K562 (cell line): ENCODE results near the gene ATG4D. TPM values are rescaled to one million over a fixed set of nuclear protein-coding genes. Genes with fewer than 3 reads are reported as not detected.

Experiments used
- ATAC-seq: fragments of 200-7000 bp; cut with Tn5 transposase; 3 replicates; pipeline ENCODE4 v1.9.1; 2020; ENCODE audit warnings: moderate library complexity
- BruUV-seq: library from RNA; stranded (reverse); fragments of 400-500 nt; replicated peaks from 2 replicates; lab custom pipeline; 2021; lab: Mats Ljungman, UMichigan
- CTCF ChIA-PET: fragments of 300-600 bp; formaldehyde crosslinking; extraction: SDS; loops from one replicate; lab custom pipeline; 2021; ENCODE audit warnings: low intra/inter-chr PET ratio; lab: Yijun Ruan, JAX
- POLR2A ChIA-PET: fragments of 300-600, 350-650 bp; sonication (Branson Sonifier 250); formaldehyde crosslinking; extraction: SDS; loops from one replicate; lab custom pipeline; 2021; ENCODE audit warnings: antibody characterized with exemption, inconsistent platforms; lab: Yijun Ruan, JAX
- DNase-seq, 4 experiments: peaks; one replicate each; pipeline versions ENCODE4 v3.0.0 to v3.0.0-alpha.2; 2011 to 2018; ENCODE audit warnings: low spot score in 3 of 4, mixed read lengths in 3 of 4; ENCODE audit errors: extremely low read depth in 1 of 4
- FAIRE-seq: peaks from 2 replicates; lab custom pipeline; 2011; peaks lifted over from hg19 to GRCh38; lab: Jason Lieb, UNC
- H2AFZ ChIP-seq: 2 replicates; pipeline ENCODE4 v1.6.0; 2011; ENCODE audit warnings: low read depth, low read length, control low read depth, inconsistent platforms
- H3K27ac ChIP-seq: fragments of 200-600 bp; 3 replicates; pipeline ENCODE4 v1.8.0; 2011; ENCODE audit warnings: low read depth, mild to moderate bottlenecking, control low read depth, inconsistent platforms, low read length, moderate library complexity, mixed read lengths; ENCODE audit errors: extremely low read depth
- H3K27me3 ChIP-seq, 2 experiments: fragments of 300-600 bp in 1 of 2; 2 replicates in 1 of 2; 3 replicates in 1 of 2; pipeline versions ENCODE4 v1.6.0 to v1.8.0; 2011; ENCODE audit warnings: inconsistent platforms in 2 of 2, low read length in 2 of 2, mild to moderate bottlenecking in 1 of 2, mixed read lengths in 1 of 2, moderate library complexity in 1 of 2; ENCODE audit not compliant: control insufficient read depth in 2 of 2, insufficient read depth in 2 of 2
- H3K36me3 ChIP-seq: fragments of 300-600 bp; 3 replicates; pipeline ENCODE4 v1.8.0; 2011; ENCODE audit warnings: mild to moderate bottlenecking, low read length, inconsistent platforms; ENCODE audit not compliant: control insufficient read depth, insufficient read depth
- H3K4me1 ChIP-seq, 2 experiments: fragments of 200-600 bp in 1 of 2; replicated peaks in 1 of 2; 2 replicates in 1 of 2; 3 replicates in 1 of 2; pipeline versions ENCODE4 v1.5.1 to v1.8.0; 2011; ENCODE audit warnings: inconsistent platforms in 2 of 2, low read length in 2 of 2, mild to moderate bottlenecking in 1 of 2, mixed read lengths in 1 of 2, moderate library complexity in 1 of 2; ENCODE audit not compliant: control insufficient read depth in 2 of 2, insufficient read depth in 2 of 2
- H3K4me2 ChIP-seq: 2 replicates; pipeline ENCODE4 v1.6.1; 2011; ENCODE audit warnings: low read length, control low read depth, inconsistent platforms, mixed read lengths; ENCODE audit not compliant: insufficient read depth
- H3K4me3 ChIP-seq: fragments of 200-600 bp; sonication (generic), shearing (Covaris generic); 2 replicates; pipeline ENCODE4 v1.5.1; 2016; ENCODE audit warnings: control low read depth, inconsistent platforms
- H3K79me2 ChIP-seq: fragments of 200-600 bp; 3 replicates; pipeline ENCODE4 v1.8.0; 2011; ENCODE audit warnings: low read length, inconsistent platforms; ENCODE audit not compliant: control insufficient read depth, insufficient read depth
- H3K9ac ChIP-seq, 2 experiments: 2 replicates each; pipeline versions ENCODE4 v1.6.0 to v1.6.1; 2011; ENCODE audit warnings: low read depth in 2 of 2, low read length in 2 of 2, control low read depth in 1 of 2, inconsistent platforms in 1 of 2, mild to moderate bottlenecking in 1 of 2, mixed read lengths in 1 of 2; ENCODE audit not compliant: insufficient read depth in 1 of 2
- H3K9me1 ChIP-seq: one replicate; pipeline ENCODE4 v1.6.0; 2011; ENCODE audit warnings: inconsistent platforms, mild to moderate bottlenecking, low read length, moderate library complexity; ENCODE audit not compliant: control insufficient read depth, insufficient read depth
- H3K9me3 ChIP-seq: replicated peaks from 2 replicates; pipeline ENCODE4 v1.5.1; 2011; ENCODE audit warnings: low read depth, low read length, inconsistent platforms; ENCODE audit not compliant: control insufficient read depth, insufficient read depth
- H4K20me1 ChIP-seq: replicated peaks from 2 replicates; pipeline ENCODE4 v1.6.1; 2011; ENCODE audit warnings: low read length, inconsistent platforms, mixed read lengths; ENCODE audit not compliant: control insufficient read depth, insufficient read depth
- CAMTA2 ChIP-seq: fragments of 250-450 bp; sonication (Bioruptor Pico); conservative IDR thresholded peaks from 2 replicates; pipeline ENCODE4 v1.5.1; 2022
- CBX5 ChIP-seq: IDR thresholded peaks from 2 replicates; pipeline ENCODE4 v1.6.1; 2014; ENCODE audit warnings: low read depth, borderline replicate concordance
- CGGBP1 ChIP-seq: fragments of 250-450 bp; sonication (Bioruptor Pico); IDR thresholded peaks from 2 replicates; pipeline ENCODE4 v1.9.0; 2021; ENCODE audit warnings: mild to moderate bottlenecking
- CXXC5 ChIP-seq: fragments of 250-450 bp; sonication (Bioruptor Pico); IDR thresholded peaks from 2 replicates; pipeline ENCODE4 v1.8.0; 2022; ENCODE audit warnings: inconsistent platforms, mild to moderate bottlenecking, moderate library complexity
- LARP7 ChIP-seq: fragments of 450-650 bp; IDR thresholded peaks from 2 replicates; pipeline ENCODE4 v1.6.1; 2016
- MAFK ChIP-seq: IDR thresholded peaks from 2 replicates; pipeline ENCODE4 v1.6.1; 2011; ENCODE audit warnings: low read length, improper control_type of control experiment
- MAZ ChIP-seq, 2 experiments: fragments of 450-650 bp in 1 of 2; sonication (generic) in 1 of 2; formaldehyde crosslinking; IDR thresholded peaks in 1 of 2; conservative IDR thresholded peaks in 1 of 2; 2 replicates each; pipeline versions ENCODE4 v1.4.0 to v1.5.0; 2020; ENCODE audit warnings: mild to moderate bottlenecking in 1 of 2, missing genetic modification reagents in 1 of 2
- NR4A1 ChIP-seq, 2 experiments: fragments of 250-450 bp in 1 of 2; fragments of 450-650 bp in 1 of 2; sonication (Bioruptor Pico) in 1 of 2; IDR thresholded peaks; 2 replicates each; pipeline versions ENCODE4 v1.4.0 to v1.6.1; 2016 to 2020; ENCODE audit warnings: mild to moderate bottlenecking in 2 of 2, missing compliant biosample characterization in 1 of 2, missing genetic modification characterization in 1 of 2, moderate library complexity in 1 of 2
- SIX5 ChIP-seq, 2 experiments: IDR thresholded peaks; 2 replicates each; pipeline ENCODE4 v1.6.1; 2011; ENCODE audit warnings: low read length in 2 of 2, borderline replicate concordance in 1 of 2, low read depth in 1 of 2, mild to moderate bottlenecking in 1 of 2, moderate library complexity in 1 of 2; ENCODE audit not compliant: insufficient read depth in 1 of 2
- SMARCA4 ChIP-seq: fragments of 450-650 bp; IDR thresholded peaks from 2 replicates; pipeline ENCODE4 v1.6.1; 2016
- TARDBP ChIP-seq: fragments of 450-650 bp; IDR thresholded peaks from 2 replicates; pipeline ENCODE4 v1.6.1; 2016
- ZNF143 ChIP-seq: sonication (generic); formaldehyde crosslinking; IDR thresholded peaks from 2 replicates; pipeline ENCODE4 v1.9.0; 2022; ENCODE audit warnings: mild to moderate bottlenecking, missing genetic modification reagents
- ZNF24 ChIP-seq: fragments of 450-650 bp; IDR thresholded peaks from 2 replicates; pipeline ENCODE4 v1.6.1; 2016
- ZNF57 ChIP-seq: fragments of 450-650 bp; formaldehyde crosslinking; IDR thresholded peaks from 2 replicates; pipeline ENCODE4 v1.4.0; 2020; ENCODE audit warnings: mild to moderate bottlenecking, moderate library complexity
- ZNF586 ChIP-seq: fragments of 450-650 bp; formaldehyde crosslinking; conservative IDR thresholded peaks from 2 replicates; pipeline ENCODE4 v1.4.0; 2020; ENCODE audit warnings: mild to moderate bottlenecking, moderate library complexity
- WGBS: fragments of 100-300 bp; shearing (Covaris generic); methylation state at CpG from one replicate; pipeline ENCODE4 v1.1.6; 2016; ENCODE audit warnings: low coverage, mixed read lengths; ENCODE audit not compliant: insufficient coverage; ENCODE audit errors: missing lambda C conversion rate; 5-methylcytosine and 5-hydroxymethylcytosine counted together
- in situ Hi-C: fragments of 300-500 bp; cut with MboI; formaldehyde crosslinking; loops from 4 replicates; pipeline ENCODE4 v1.15.0; 2018; ENCODE audit warnings: inconsistent platforms, mixed read lengths
- intact Hi-C: fragments of 100-400 bp; cut with micrococcal nuclease; formaldehyde crosslinking; loops from 2 replicates; pipeline ENCODE4 v1.14.2; 2022
- polyA plus RNA-seq, 8 experiments: library from polyadenylated mRNA; depleted of rRNA in 4 of 8; stranded (reverse) in 5 of 8; unstranded in 3 of 8; fragments of >200 nt; fragmentation: Nextera tagmentation in 2 of 8; fragmentation: Illumina TruSeq in 1 of 8; extraction: Ambion mirVana in 2 of 8; extraction: Trizol in 1 of 8; gene quantifications; 2 replicates each; pipeline versions ENCODE4 v1.2.1 to v1.2.3, GENCODE V29; 2011 to 2014; ENCODE audit warnings: inconsistent platforms in 1 of 8, missing spikeins in 1 of 8
- total RNA-seq, 7 experiments: library from RNA; depleted of rRNA in 6 of 7; stranded (reverse); fragments of >200 nt in 6 of 7; fragmentation: Illumina TruSeq in 2 of 7; extraction: Trizol in 2 of 7; gene quantifications; 2 replicates each; pipeline versions ENCODE4 v1.2.1 to v1.2.3, GENCODE V29; 2011 to 2021; ENCODE audit warnings: low replicate concordance in 1 of 7
- TF ChIP-seq, protein P1 (sequence below): fragments of 250-450 bp; sonication (Bioruptor Pico); IDR thresholded peaks from 2 replicates; pipeline ENCODE4 v1.5.0; 2020; ENCODE audit warnings: mild to moderate bottlenecking, borderline replicate concordance
- TF ChIP-seq, protein P2 (sequence below): sonication (generic); formaldehyde crosslinking; IDR thresholded peaks from 2 replicates; pipeline ENCODE4 v1.8.0; 2022; ENCODE audit warnings: mild to moderate bottlenecking, low read depth, missing genetic modification reagents

ATG4D gene
- total and polyA plus RNA-seq, 9 of the 15 experiments (the other 6 are each of a cell fraction or from before 2014, with no cell fraction given), result 0.51 to 66.1 (median 22.9) TPM

DNA sequence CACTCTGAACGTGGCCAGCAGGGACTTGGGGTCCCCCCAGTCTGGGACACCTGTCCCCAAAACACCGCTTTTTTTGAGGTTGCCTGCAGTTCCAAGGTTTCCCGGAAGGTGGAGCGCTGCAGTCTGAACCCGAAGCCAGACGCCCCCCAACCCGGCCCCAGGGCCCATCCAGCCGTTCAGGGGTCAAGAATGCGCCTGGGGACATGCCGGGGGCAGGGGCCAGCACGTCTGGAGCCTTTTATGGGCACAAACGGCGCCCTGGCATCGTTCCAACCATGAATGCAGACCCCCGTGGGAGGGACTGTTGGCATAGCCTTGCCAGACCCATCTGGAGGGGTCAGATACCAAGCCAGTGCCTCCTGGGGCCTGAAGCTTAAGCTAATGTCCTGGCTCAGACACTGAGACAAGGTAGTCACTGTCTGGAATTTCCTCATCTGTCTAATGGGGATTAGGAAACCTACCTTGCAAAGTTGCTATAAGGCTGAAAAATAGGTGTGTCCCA, 33.4 kb upstream of the ATG4D start:
- peak overlapping the region; percentile 11; the same call in 1 of the 2 replicates for H2AFZ ChIP-seq
- WGBS, result 4% methylated on average over 13 of the region's 15 CpGs
- DNase-seq (peak; percentile 59 to 72 (median 71)), ATAC-seq (peak; percentile 56; the same call in 2 of the 3 replicates), FAIRE-seq (no peak)
- H3K36me3 ChIP-seq, result no peaks in the 10 kb centered on the region
- in situ Hi-C loops (no loop called here), intact Hi-C loops (no loop called here)
- no peak overlapping the region for H3K27ac ChIP-seq
- H4K20me1 ChIP-seq, result no peaks in the 10 kb centered on the region
- H3K4me3 ChIP-seq, result no peak overlapping the region
- H3K9ac ChIP-seq, result peak overlapping the region in 1 of 2 experiments; percentile 88; a peak in 2 of 4 replicates
- BruUV-seq, result no TSS peak
- peaks cover 0 to 34% of the 10 kb centered on the region in 2 experiments; a peak in 3 of 5 replicates for H3K4me1 ChIP-seq
- peak overlapping the region; percentile 25 for H3K4me2 ChIP-seq
- H3K27me3 ChIP-seq, result peaks cover 0 to 6% of the 10 kb centered on the region in 2 experiments; a peak in 3 of 5 replicates
- CTCF ChIA-PET, result interaction anchor here (0.5 kb wide), 1 partner anchor 60 kb away, joined by 4 read pairs; no protein-coding TSS in a partner anchor
- no peaks in the 10 kb centered on the region for H3K9me1 ChIP-seq
- POLR2A ChIA-PET, result interaction anchor here (0.7 kb wide), 1 partner anchor 124 kb away, joined by 3 read pairs; no protein-coding TSS in a partner anchor
- H3K9me3 ChIP-seq, result no peaks in the 10 kb centered on the region
- H3K79me2 ChIP-seq, result no peaks in the 10 kb centered on the region
- TF ChIP-seq, protein P1, sequence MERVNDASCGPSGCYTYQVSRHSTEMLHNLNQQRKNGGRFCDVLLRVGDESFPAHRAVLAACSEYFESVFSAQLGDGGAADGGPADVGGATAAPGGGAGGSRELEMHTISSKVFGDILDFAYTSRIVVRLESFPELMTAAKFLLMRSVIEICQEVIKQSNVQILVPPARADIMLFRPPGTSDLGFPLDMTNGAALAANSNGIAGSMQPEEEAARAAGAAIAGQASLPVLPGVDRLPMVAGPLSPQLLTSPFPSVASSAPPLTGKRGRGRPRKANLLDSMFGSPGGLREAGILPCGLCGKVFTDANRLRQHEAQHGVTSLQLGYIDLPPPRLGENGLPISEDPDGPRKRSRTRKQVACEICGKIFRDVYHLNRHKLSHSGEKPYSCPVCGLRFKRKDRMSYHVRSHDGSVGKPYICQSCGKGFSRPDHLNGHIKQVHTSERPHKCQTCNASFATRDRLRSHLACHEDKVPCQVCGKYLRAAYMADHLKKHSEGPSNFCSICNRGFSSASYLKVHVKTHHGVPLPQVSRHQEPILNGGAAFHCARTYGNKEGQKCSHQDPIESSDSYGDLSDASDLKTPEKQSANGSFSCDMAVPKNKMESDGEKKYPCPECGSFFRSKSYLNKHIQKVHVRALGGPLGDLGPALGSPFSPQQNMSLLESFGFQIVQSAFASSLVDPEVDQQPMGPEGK (CRISPR knock-in tag), result no peak
- TF ChIP-seq ZNF143 (CRISPR knock-in tag) (no peak), ZNF586 (CRISPR knock-in tag) (no peak), TARDBP (no peak), MAZ (CRISPR knock-in tag; conservative IDR thresholded peaks at IDR 0.05 in 1 of 2, IDR thresholded peaks at IDR 0.05 in 1 of 2) (no peak), LARP7 (no peak), ZNF57 (CRISPR knock-in tag) (no peak), CGGBP1 (CRISPR knock-in tag) (no peak), NR4A1 (CRISPR knock-in tag; IDR thresholded peaks at IDR 0.05) (no peak), NR4A1 (tag; IDR thresholded peaks at IDR 0.05) (no peak), SMARCA4 (no peak), SIX5 (IDR thresholded peaks at IDR 0.05; ENCODE audit: borderline replicate concordance in 1 of 2, insufficient read depth in 1 of 2, low read depth in 1 of 2, low read length in 2 of 2) (no peak), CAMTA2 (CRISPR knock-in tag) (no peak), ZNF24 (no peak), CBX5 (no peak), MAFK (no peak), CXXC5 (CRISPR knock-in tag) (no peak)
- TF ChIP-seq, protein P2, sequence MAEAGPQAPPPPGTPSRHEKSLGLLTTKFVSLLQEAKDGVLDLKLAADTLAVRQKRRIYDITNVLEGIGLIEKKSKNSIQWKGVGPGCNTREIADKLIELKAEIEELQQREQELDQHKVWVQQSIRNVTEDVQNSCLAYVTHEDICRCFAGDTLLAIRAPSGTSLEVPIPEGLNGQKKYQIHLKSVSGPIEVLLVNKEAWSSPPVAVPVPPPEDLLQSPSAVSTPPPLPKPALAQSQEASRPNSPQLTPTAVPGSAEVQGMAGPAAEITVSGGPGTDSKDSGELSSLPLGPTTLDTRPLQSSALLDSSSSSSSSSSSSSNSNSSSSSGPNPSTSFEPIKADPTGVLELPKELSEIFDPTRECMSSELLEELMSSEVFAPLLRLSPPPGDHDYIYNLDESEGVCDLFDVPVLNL (CRISPR knock-in tag), result no peak
